C1 segment of cervical spinal cord (tissue), 14 donors: ENCODE measurements around the gene JOSD2.
"Not testable (repeated sequence)": the region's sequence is repeated elsewhere in the genome, so short reads cannot be mapped to it uniquely, and the experiment has no call there.

ENCODE experiments used
- DNase-seq, 14 donors: peaks; one replicate each; lab custom pipeline; 2025; lab: John Stamatoyannopoulos, UW

Gene JOSD2

GRCh38 chr19:50478901-50479715, 31.9 kb downstream of the JOSD2 start:
- peak in 3 of 14 donors; percentile 12 to 25 (median 24) for DNase-seq

GRCh38 chr19:50477751-50478515, 33.1 kb downstream of the JOSD2 start:
- DNase-seq: no peak

- DNase-seq: no peak
Observed at GRCh38 chr19:50476907-50477238, 34.1 kb downstream of the JOSD2 start.

GRCh38 chr19:50476224-50476906, 34.6 kb downstream of the JOSD2 start, which contains the start of the genes EMC10 and GARIN5A:
TSS of gene EMC10 (plus strand) at chr19:50476507. CDS start at chr19:50476545, 38 bp downstream.
TSS of gene GARIN5A (minus strand) at chr19:50476848. CDS start at chr19:50476388, 460 bp downstream.
- DNase-seq: peak; percentile 57 to 95 (median 86)

GRCh38 chr19:50475736-50476223, 35.2 kb downstream of the JOSD2 start:
- DNase-seq: no peak

GRCh38 chr19:50475101-50475568, 35.9 kb downstream of the JOSD2 start:
- no peak for DNase-seq

GRCh38 chr19:50473336-50473735, 37.7 kb downstream of the JOSD2 start:
- DNase-seq: not testable (repeated sequence)

GRCh38 chr19:50468818-50469217, 42.2 kb downstream of the JOSD2 start:
- DNase-seq: no peak

- no peak for DNase-seq
Observed at GRCh38 chr19:50467566-50467965, 43.4 kb downstream of the JOSD2 start.

GRCh38 chr19:50466706-50467039, 44.3 kb downstream of the JOSD2 start:
- no peak for DNase-seq

- DNase-seq: no peak
Observed at GRCh38 chr19:50465986-50466705, 44.8 kb downstream of the JOSD2 start.

- no peak for DNase-seq
Observed at GRCh38 chr19:50465000-50465399, 46.0 kb downstream of the JOSD2 start.

GRCh38 chr19:50464348-50464747, 46.6 kb downstream of the JOSD2 start:
- DNase-seq: no peak

GRCh38 chr19:50462970-50463369, 48.0 kb downstream of the JOSD2 start:
- no peak for DNase-seq

GRCh38 chr19:50461066-50461875, 49.7 kb downstream of the JOSD2 start:
- DNase-seq: peak in 10 of 14 donors; percentile 3 to 40 (median 28)

- no peak for DNase-seq
Observed at GRCh38 chr19:50460161-50460765, 50.7 kb downstream of the JOSD2 start.

GRCh38 chr19:50459638-50460037, 51.4 kb downstream of the JOSD2 start:
- DNase-seq: no peak

GRCh38 chr19:50459067-50459456, 51.9 kb downstream of the JOSD2 start:
- no peak for DNase-seq

- no peak for DNase-seq
Observed at GRCh38 chr19:50458396-50459066, 52.5 kb downstream of the JOSD2 start.
